ENCODE data around the gene STBD1.

DNA sequence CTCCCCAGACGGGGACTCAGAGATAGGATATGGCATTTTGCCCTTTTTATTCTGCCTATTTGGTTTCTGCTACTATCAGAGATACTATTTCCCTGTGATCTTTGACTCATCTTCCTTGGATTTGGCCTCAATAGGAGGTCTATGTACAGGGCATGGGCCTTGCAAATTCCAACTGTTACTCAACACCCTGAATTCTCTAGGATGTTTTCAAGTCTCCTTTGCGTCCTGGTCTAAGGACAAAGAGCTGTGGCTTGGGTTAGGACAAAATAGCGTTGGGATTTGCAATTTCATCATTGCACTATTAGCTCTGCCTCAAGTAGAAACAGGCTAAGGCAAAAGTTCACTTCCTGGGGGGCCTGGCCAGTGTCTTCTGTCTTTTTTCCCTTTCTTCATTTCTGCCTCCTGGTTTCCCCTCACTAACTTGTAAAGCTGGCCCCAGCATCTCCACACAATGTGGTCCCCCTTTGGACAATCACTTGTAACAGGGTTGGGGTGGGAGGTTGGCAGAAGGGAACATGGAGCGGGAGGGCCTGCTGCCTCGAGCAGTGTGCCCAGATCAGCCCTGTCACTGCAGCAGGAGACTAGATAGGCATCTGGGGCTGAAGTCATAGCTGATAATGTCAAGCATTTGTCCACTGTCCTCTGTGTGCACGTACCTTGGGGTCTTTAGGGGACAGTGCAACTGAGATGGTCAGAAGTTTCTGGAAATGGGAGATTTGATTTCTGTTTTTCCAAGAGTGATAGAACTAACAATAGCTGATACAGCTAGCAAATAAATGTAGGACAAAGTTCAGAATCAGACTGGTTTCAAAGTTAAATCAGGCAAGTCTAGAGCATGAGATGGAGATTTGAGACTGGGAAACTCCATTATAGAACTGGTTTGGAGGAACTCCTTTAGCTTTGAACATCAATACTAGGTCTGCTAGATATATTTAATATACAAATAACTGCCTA lies 25.8 kb upstream of the STBD1 start:
- TF ChIP-seq, protein P1, sequence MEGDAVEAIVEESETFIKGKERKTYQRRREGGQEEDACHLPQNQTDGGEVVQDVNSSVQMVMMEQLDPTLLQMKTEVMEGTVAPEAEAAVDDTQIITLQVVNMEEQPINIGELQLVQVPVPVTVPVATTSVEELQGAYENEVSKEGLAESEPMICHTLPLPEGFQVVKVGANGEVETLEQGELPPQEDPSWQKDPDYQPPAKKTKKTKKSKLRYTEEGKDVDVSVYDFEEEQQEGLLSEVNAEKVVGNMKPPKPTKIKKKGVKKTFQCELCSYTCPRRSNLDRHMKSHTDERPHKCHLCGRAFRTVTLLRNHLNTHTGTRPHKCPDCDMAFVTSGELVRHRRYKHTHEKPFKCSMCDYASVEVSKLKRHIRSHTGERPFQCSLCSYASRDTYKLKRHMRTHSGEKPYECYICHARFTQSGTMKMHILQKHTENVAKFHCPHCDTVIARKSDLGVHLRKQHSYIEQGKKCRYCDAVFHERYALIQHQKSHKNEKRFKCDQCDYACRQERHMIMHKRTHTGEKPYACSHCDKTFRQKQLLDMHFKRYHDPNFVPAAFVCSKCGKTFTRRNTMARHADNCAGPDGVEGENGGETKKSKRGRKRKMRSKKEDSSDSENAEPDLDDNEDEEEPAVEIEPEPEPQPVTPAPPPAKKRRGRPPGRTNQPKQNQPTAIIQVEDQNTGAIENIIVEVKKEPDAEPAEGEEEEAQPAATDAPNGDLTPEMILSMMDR (IDR thresholded peaks at IDR 0.05; ENCODE audit: borderline replicate concordance, extremely low read depth, low read length, poor library complexity, severe bottlenecking) = no peak
- no peak for TF ChIP-seq EZH2 (IDR thresholded peaks at IDR 0.05; ENCODE audit: borderline replicate concordance, low read depth, low read length, severe bottlenecking)

Measured in DND-41 (cell line).